HepG2 (cell line): ENCODE measurements around the gene HYAL2. TPM values are rescaled to one million over a fixed set of nuclear protein-coding genes. Genes with fewer than 3 reads are reported as not detected.
A peak's percentile ranks its signal among the peaks of the same experiment; 100 is the strongest.

Experiments
- AFF4 ChIP-seq: sonication (generic); formaldehyde crosslinking; IDR thresholded peaks from 2 replicates; pipeline ENCODE4 v1.4.0; 2020; ENCODE audit warnings: missing genetic modification reagents
- ATRX ChIP-seq: sonication (generic); formaldehyde crosslinking; IDR thresholded peaks from 2 replicates; pipeline ENCODE4 v1.4.0; 2020; ENCODE audit warnings: missing genetic modification reagents, borderline replicate concordance
- CAMTA2 ChIP-seq: sonication (generic); formaldehyde crosslinking; IDR thresholded peaks from 2 replicates; pipeline ENCODE4 v1.4.0; 2020; ENCODE audit warnings: mild to moderate bottlenecking, missing genetic modification reagents, borderline replicate concordance
- CBX2 ChIP-seq, 2 experiments: fragments of 200-600 bp in 1 of 2; sonication (generic); formaldehyde crosslinking in 1 of 2; IDR thresholded peaks; 2 replicates each; pipeline versions ENCODE4 v1.7.0 to v1.8.1; 2018 to 2022; ENCODE audit warnings: low read depth in 2 of 2, low read length in 1 of 2, mild to moderate bottlenecking in 1 of 2, missing genetic modification reagents in 1 of 2
- HOXA3 ChIP-seq: sonication (generic); formaldehyde crosslinking; IDR thresholded peaks from 2 replicates; pipeline ENCODE4 v1.5.0; 2020; ENCODE audit warnings: missing genetic modification reagents
- IRF9 ChIP-seq: sonication (generic); formaldehyde crosslinking; IDR thresholded peaks from 2 replicates; pipeline ENCODE4 v1.8.0; 2022; ENCODE audit warnings: missing genetic modification reagents, mild to moderate bottlenecking, borderline replicate concordance
- ISL2 ChIP-seq: sonication (generic); formaldehyde crosslinking; IDR thresholded peaks from 2 replicates; pipeline ENCODE4 v1.5.0; 2020; ENCODE audit warnings: missing genetic modification reagents
- JUNB ChIP-seq: sonication (generic); formaldehyde crosslinking; IDR thresholded peaks from 2 replicates; pipeline ENCODE4 v1.8.0; 2022; ENCODE audit warnings: missing genetic modification reagents, mild to moderate bottlenecking, borderline replicate concordance
- NONO ChIP-seq, 2 experiments: fragments of 450-650 bp in 1 of 2; sonication (generic) in 1 of 2; formaldehyde crosslinking in 1 of 2; IDR thresholded peaks in 1 of 2; conservative IDR thresholded peaks in 1 of 2; 2 replicates each; pipeline versions ENCODE4 v1.6.1 to v1.8.0; 2017 to 2022; ENCODE audit warnings: mild to moderate bottlenecking in 1 of 2, missing genetic modification reagents in 1 of 2, moderate library complexity in 1 of 2
- SRSF1 ChIP-seq: fragments of 200-400 bp; formaldehyde crosslinking; optimal IDR thresholded peaks from 2 replicates; pipeline ENCODE3; 2017; ENCODE audit warnings: mild to moderate bottlenecking, low read depth, low read length, moderate library complexity
- ZBTB42 ChIP-seq: sonication (generic); formaldehyde crosslinking; IDR thresholded peaks from 2 replicates; pipeline ENCODE4 v1.5.0; 2020; ENCODE audit warnings: mild to moderate bottlenecking, missing genetic modification reagents
- ZC3H4 ChIP-seq: sonication (generic); formaldehyde crosslinking; IDR thresholded peaks from 2 replicates; pipeline ENCODE4 v1.4.0; 2020; ENCODE audit warnings: missing genetic modification reagents, borderline replicate concordance
- ZNF30 ChIP-seq: sonication (generic); formaldehyde crosslinking; IDR thresholded peaks from 2 replicates; pipeline ENCODE4 v1.5.0; 2020; ENCODE audit warnings: mild to moderate bottlenecking, missing genetic modification reagents
- ZNF33B ChIP-seq: sonication (generic); formaldehyde crosslinking; IDR thresholded peaks from 2 replicates; pipeline ENCODE4 v1.5.1; 2020; ENCODE audit warnings: mild to moderate bottlenecking, missing genetic modification reagents
- ZNF530 ChIP-seq: sonication (generic); formaldehyde crosslinking; IDR thresholded peaks from 2 replicates; pipeline ENCODE4 v1.5.0; 2020; ENCODE audit warnings: low read depth, mild to moderate bottlenecking, missing genetic modification reagents
- ZNF572 ChIP-seq: sonication (generic); formaldehyde crosslinking; IDR thresholded peaks from 2 replicates; pipeline ENCODE4 v1.5.1; 2020; ENCODE audit warnings: mild to moderate bottlenecking, missing genetic modification reagents
- ZNF709 ChIP-seq: sonication (generic); formaldehyde crosslinking; IDR thresholded peaks from 2 replicates; pipeline ENCODE4 v1.5.0; 2020; ENCODE audit warnings: mild to moderate bottlenecking, missing genetic modification reagents
- ZNF781 ChIP-seq: sonication (generic); formaldehyde crosslinking; IDR thresholded peaks from 2 replicates; pipeline ENCODE4 v1.5.1; 2020; ENCODE audit warnings: borderline replicate concordance, mild to moderate bottlenecking, missing genetic modification reagents; ENCODE audit errors: not compliant biosample characterization
- polyA plus RNA-seq, 8 experiments: library from polyadenylated mRNA; depleted of rRNA in 3 of 8; stranded (reverse) in 7 of 8; unstranded in 1 of 8; fragments of >200 nt; fragmentation: Illumina TruSeq in 4 of 8; extraction: Trizol in 4 of 8; gene quantifications; 2 replicates each; pipeline versions ENCODE4 v1.2.1 to v1.2.3, GENCODE V29; 2011 to 2016; ENCODE audit warnings: low read depth in 4 of 8, missing spikeins in 1 of 8, mixed read lengths in 1 of 8; ENCODE audit not compliant: insufficient read depth in 1 of 8
- total RNA-seq, 5 experiments: library from RNA; depleted of rRNA; stranded (reverse); fragments of >200 nt; fragmentation: Illumina TruSeq; extraction: Trizol; gene quantifications; 2 replicates each; pipeline ENCODE4 v1.2.3, GENCODE V29; 2016; ENCODE audit warnings: low read depth in 1 of 5
- TF ChIP-seq, protein P1 (sequence below): sonication (generic); formaldehyde crosslinking; conservative IDR thresholded peaks from 2 replicates; pipeline ENCODE4 v1.5.0; 2020; ENCODE audit warnings: missing genetic modification reagents
- TF ChIP-seq, protein P2 (sequence below): sonication (generic); formaldehyde crosslinking; conservative IDR thresholded peaks from 2 replicates; pipeline ENCODE4 v1.4.0; 2020; ENCODE audit warnings: mild to moderate bottlenecking, missing genetic modification reagents, moderate library complexity

Gene HYAL2
- total and polyA plus RNA-seq, 2 of the 13 experiments (the other 11 are each of a cell fraction or from before 2014, with no cell fraction given): 76.2 to 102 TPM

DNA sequence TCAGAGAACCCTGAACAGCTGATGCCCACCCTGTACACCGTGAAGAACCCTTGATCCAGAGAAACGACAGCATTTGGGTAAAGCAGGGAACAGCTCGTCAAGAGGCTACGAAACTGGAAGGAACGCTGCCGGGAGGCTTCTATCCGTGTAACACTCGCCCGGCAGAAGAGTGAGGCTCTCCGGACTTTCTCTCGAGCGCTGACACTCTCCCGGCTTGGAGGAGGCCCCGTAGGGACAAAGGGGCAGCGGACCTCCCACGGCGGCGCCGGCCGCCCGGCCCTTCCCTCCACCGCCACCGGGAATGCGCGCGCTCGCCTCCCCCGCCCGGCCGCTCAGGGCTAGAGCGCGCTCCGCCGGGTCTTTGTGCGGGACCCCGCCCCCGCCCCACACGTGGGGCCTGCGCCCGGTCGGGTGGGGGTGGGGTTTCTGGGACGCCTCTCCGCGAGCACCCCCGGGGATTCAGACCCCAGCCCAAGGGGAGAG is 1.7 kb downstream of the HYAL2 start (continued):
- TF ChIP-seq, protein P1, sequence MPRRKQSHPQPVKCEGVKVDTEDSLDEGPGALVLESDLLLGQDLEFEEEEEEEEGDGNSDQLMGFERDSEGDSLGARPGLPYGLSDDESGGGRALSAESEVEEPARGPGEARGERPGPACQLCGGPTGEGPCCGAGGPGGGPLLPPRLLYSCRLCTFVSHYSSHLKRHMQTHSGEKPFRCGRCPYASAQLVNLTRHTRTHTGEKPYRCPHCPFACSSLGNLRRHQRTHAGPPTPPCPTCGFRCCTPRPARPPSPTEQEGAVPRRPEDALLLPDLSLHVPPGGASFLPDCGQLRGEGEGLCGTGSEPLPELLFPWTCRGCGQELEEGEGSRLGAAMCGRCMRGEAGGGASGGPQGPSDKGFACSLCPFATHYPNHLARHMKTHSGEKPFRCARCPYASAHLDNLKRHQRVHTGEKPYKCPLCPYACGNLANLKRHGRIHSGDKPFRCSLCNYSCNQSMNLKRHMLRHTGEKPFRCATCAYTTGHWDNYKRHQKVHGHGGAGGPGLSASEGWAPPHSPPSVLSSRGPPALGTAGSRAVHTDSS (CRISPR knock-in tag): no peak
- TF ChIP-seq, protein P2, sequence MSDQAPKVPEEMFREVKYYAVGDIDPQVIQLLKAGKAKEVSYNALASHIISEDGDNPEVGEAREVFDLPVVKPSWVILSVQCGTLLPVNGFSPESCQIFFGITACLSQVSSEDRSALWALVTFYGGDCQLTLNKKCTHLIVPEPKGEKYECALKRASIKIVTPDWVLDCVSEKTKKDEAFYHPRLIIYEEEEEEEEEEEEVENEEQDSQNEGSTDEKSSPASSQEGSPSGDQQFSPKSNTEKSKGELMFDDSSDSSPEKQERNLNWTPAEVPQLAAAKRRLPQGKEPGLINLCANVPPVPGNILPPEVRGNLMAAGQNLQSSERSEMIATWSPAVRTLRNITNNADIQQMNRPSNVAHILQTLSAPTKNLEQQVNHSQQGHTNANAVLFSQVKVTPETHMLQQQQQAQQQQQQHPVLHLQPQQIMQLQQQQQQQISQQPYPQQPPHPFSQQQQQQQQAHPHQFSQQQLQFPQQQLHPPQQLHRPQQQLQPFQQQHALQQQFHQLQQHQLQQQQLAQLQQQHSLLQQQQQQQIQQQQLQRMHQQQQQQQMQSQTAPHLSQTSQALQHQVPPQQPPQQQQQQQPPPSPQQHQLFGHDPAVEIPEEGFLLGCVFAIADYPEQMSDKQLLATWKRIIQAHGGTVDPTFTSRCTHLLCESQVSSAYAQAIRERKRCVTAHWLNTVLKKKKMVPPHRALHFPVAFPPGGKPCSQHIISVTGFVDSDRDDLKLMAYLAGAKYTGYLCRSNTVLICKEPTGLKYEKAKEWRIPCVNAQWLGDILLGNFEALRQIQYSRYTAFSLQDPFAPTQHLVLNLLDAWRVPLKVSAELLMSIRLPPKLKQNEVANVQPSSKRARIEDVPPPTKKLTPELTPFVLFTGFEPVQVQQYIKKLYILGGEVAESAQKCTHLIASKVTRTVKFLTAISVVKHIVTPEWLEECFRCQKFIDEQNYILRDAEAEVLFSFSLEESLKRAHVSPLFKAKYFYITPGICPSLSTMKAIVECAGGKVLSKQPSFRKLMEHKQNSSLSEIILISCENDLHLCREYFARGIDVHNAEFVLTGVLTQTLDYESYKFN (CRISPR knock-in tag): no peak
- TF ChIP-seq ATRX (CRISPR knock-in tag) (no peak), IRF9 (CRISPR knock-in tag) (no peak), ZC3H4 (CRISPR knock-in tag) (no peak), CAMTA2 (no peak), ZNF781 (CRISPR knock-in tag) (no peak), SRSF1 (peak; percentile 12), CBX2 (IDR thresholded peaks at IDR 0.05; ENCODE audit: low read depth, low read length) (no peak), CBX2 (CRISPR knock-in tag; IDR thresholded peaks at IDR 0.05; ENCODE audit: low read depth) (no peak), JUNB (CRISPR knock-in tag) (no peak), ZNF30 (CRISPR knock-in tag) (no peak), ZNF530 (no peak), HOXA3 (CRISPR knock-in tag) (no peak), ZNF33B (CRISPR knock-in tag) (no peak), ISL2 (CRISPR knock-in tag) (no peak), ZNF709 (CRISPR knock-in tag) (no peak), AFF4 (no peak), NONO (IDR thresholded peaks at IDR 0.05) (no peak), NONO (CRISPR knock-in tag; conservative IDR thresholded peaks at IDR 0.05) (no peak; the same call in 1 of the 2 replicates), ZNF572 (CRISPR knock-in tag) (no peak), ZBTB42 (CRISPR knock-in tag) (0 out of 2 replicates have a peak, but pooled peaks have one; percentile 8)
